ENCODE results near the gene FMNL2. TPM values are rescaled to one million over a fixed set of nuclear protein-coding genes. Genes with fewer than 3 reads are reported as not detected.

FMNL2 gene
- total RNA-seq, 1 donor from 2014 or later = 166 TPM

- H3K9me3 Mint-ChIP-seq (ENCODE audit: unreplicated experiment) = peaks cover 4% of the 10 kb centered on the region
- no peaks in the 10 kb centered on the region for H3K36me3 Mint-ChIP-seq (ENCODE audit: unreplicated experiment)
- H3K27ac Mint-ChIP-seq (ENCODE audit: unreplicated experiment) = no peak overlapping the region
- no peak for DNase-seq
- H3K4me3 Mint-ChIP-seq (ENCODE audit: unreplicated experiment) = no peak overlapping the region
- TF ChIP-seq, protein P1, sequence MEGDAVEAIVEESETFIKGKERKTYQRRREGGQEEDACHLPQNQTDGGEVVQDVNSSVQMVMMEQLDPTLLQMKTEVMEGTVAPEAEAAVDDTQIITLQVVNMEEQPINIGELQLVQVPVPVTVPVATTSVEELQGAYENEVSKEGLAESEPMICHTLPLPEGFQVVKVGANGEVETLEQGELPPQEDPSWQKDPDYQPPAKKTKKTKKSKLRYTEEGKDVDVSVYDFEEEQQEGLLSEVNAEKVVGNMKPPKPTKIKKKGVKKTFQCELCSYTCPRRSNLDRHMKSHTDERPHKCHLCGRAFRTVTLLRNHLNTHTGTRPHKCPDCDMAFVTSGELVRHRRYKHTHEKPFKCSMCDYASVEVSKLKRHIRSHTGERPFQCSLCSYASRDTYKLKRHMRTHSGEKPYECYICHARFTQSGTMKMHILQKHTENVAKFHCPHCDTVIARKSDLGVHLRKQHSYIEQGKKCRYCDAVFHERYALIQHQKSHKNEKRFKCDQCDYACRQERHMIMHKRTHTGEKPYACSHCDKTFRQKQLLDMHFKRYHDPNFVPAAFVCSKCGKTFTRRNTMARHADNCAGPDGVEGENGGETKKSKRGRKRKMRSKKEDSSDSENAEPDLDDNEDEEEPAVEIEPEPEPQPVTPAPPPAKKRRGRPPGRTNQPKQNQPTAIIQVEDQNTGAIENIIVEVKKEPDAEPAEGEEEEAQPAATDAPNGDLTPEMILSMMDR (IDR thresholded peaks at IDR 0.05; ENCODE audit: partially characterized antibody, unreplicated experiment) = no peak
- H3K4me1 Mint-ChIP-seq (ENCODE audit: low read depth, unreplicated experiment) = peaks cover 32% of the 10 kb centered on the region
- H3K27me3 Mint-ChIP-seq (ENCODE audit: unreplicated experiment) = peaks cover 2% of the 10 kb centered on the region
These were observed 177.0 kb downstream of the FMNL2 start for GRCh38 chr2:152511981-152512380.

- Mint-ChIP-seq H3K36me3 (ENCODE audit: unreplicated experiment) (no peaks in the 10 kb centered on the region), H3K4me1 (ENCODE audit: low read depth, unreplicated experiment) (peaks cover 33% of the 10 kb centered on the region), H3K27me3 (ENCODE audit: unreplicated experiment) (peaks cover 4% of the 10 kb centered on the region), H3K27ac (ENCODE audit: unreplicated experiment) (no peak overlapping the region), H3K9me3 (ENCODE audit: unreplicated experiment) (peaks cover 6% of the 10 kb centered on the region), H3K4me3 (ENCODE audit: unreplicated experiment) (no peak overlapping the region)
- TF ChIP-seq, protein P1 (IDR thresholded peaks at IDR 0.05; ENCODE audit: partially characterized antibody, unreplicated experiment) = no peak
- DNase-seq = no peak
These were observed 178.1 kb downstream of the FMNL2 start for GRCh38 chr2:152513029-152513428.

DNA sequence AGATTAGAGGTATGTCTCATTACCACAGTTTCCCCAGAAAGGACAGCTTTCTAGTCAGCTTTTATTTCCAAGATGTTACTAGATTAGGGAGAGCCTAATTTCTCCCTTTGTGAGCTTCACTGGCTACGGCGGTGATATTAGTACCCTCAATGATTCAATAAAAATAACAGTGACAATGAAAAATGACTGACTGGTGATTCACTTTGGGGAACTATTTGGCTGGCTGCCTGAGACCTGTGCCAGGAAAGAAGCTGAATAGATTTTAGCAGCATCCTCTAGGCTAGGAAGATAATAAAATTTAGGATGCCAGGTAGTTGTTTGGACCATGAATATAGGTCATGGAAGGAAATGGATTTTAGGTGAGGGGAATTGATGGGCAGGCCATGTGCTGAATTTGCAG is 178.7 kb downstream of the FMNL2 start:
- Mint-ChIP-seq H3K9me3 (ENCODE audit: unreplicated experiment) (peaks cover 6% of the 10 kb centered on the region), H3K4me3 (ENCODE audit: unreplicated experiment) (no peak overlapping the region), H3K36me3 (ENCODE audit: unreplicated experiment) (no peaks in the 10 kb centered on the region), H3K4me1 (ENCODE audit: low read depth, unreplicated experiment) (peaks cover 29% of the 10 kb centered on the region), H3K27ac (ENCODE audit: unreplicated experiment) (no peak overlapping the region), H3K27me3 (ENCODE audit: unreplicated experiment) (peaks cover 4% of the 10 kb centered on the region)
- TF ChIP-seq, protein P1 (IDR thresholded peaks at IDR 0.05; ENCODE audit: partially characterized antibody, unreplicated experiment) = no peak
- no peak for DNase-seq

GRCh38 chr2:152518034-152518433 is 183.1 kb downstream of the FMNL2 start:
- H3K27ac Mint-ChIP-seq (ENCODE audit: unreplicated experiment) = no peak overlapping the region
- TF ChIP-seq, protein P1 (IDR thresholded peaks at IDR 0.05; ENCODE audit: partially characterized antibody, unreplicated experiment) = no peak
- H3K36me3 Mint-ChIP-seq (ENCODE audit: unreplicated experiment) = peaks cover 4% of the 10 kb centered on the region
- H3K27me3 Mint-ChIP-seq (ENCODE audit: unreplicated experiment) = peaks cover 2% of the 10 kb centered on the region
- peaks cover 4% of the 10 kb centered on the region for H3K9me3 Mint-ChIP-seq (ENCODE audit: unreplicated experiment)
- H3K4me1 Mint-ChIP-seq (ENCODE audit: low read depth, unreplicated experiment) = peaks cover 27% of the 10 kb centered on the region
- H3K4me3 Mint-ChIP-seq (ENCODE audit: unreplicated experiment) = no peak overlapping the region
- DNase-seq = no peak

GRCh38 chr2:152518641-152519580 is 183.9 kb downstream of the FMNL2 start:
- H3K4me3 Mint-ChIP-seq (ENCODE audit: unreplicated experiment) = no peak overlapping the region
- H3K36me3 Mint-ChIP-seq (ENCODE audit: unreplicated experiment) = peaks cover 4% of the 10 kb centered on the region
- H3K9me3 Mint-ChIP-seq (ENCODE audit: unreplicated experiment) = peaks cover 4% of the 10 kb centered on the region
- TF ChIP-seq, protein P1 (IDR thresholded peaks at IDR 0.05; ENCODE audit: partially characterized antibody, unreplicated experiment) = no peak
- H3K4me1 Mint-ChIP-seq (ENCODE audit: low read depth, unreplicated experiment) = peaks cover 20% of the 10 kb centered on the region
- H3K27ac Mint-ChIP-seq (ENCODE audit: unreplicated experiment) = no peak overlapping the region
- H3K27me3 Mint-ChIP-seq (ENCODE audit: unreplicated experiment) = peaks cover 3% of the 10 kb centered on the region
- DNase-seq = no peak

Data from glutamatergic neuron (in vitro differentiated cells).